Endothelial cell of umbilical vein (primary cell): Measurements from ENCODE around the gene CHRNA3.

Experiments used
- EZH2 ChIP-seq: IDR thresholded peaks from 2 replicates; pipeline ENCODE4 v1.6.1; 2012; ENCODE audit warnings: borderline replicate concordance, low read depth, mild to moderate bottlenecking, moderate library complexity, low read length, inconsistent platforms; ENCODE audit not compliant: severe bottlenecking
- FOS ChIP-seq: IDR thresholded peaks from 2 replicates; pipeline ENCODE4 v1.6.1; 2011; ENCODE audit warnings: mild to moderate bottlenecking, low read length, moderate library complexity, borderline replicate concordance; ENCODE audit not compliant: insufficient read depth
- GATA2 ChIP-seq: IDR thresholded peaks from 2 replicates; pipeline ENCODE4 v1.7.0; 2011; ENCODE audit warnings: low read depth, mild to moderate bottlenecking, moderate library complexity, mixed read lengths, low read length; ENCODE audit not compliant: insufficient read length, insufficient read depth
- POLR2A ChIP-seq: IDR thresholded peaks from 2 replicates; pipeline ENCODE4 v1.6.1; 2012; ENCODE audit warnings: low read depth, mild to moderate bottlenecking, control low read depth, low read length
- POLR2AphosphoS5 ChIP-seq: IDR thresholded peaks from 2 replicates; pipeline ENCODE4 v1.6.1; 2012; ENCODE audit warnings: low read depth, mild to moderate bottlenecking, control low read depth, low read length, moderate library complexity; ENCODE audit not compliant: insufficient read depth
- TF ChIP-seq, protein P1 (sequence below), 2 donors: IDR thresholded peaks; 1 replicate in 1 of 2; 2 replicates in 1 of 2; pipeline ENCODE4 v1.5.1; 2011; ENCODE audit warnings: low read length in 2 of 2, mild to moderate bottlenecking in 2 of 2, moderate library complexity in 2 of 2, control low read depth in 1 of 2, inconsistent platforms in 1 of 2, low read depth in 1 of 2; ENCODE audit not compliant: insufficient read depth in 1 of 2; ENCODE audit errors: extremely low read depth in 1 of 2

DNA sequence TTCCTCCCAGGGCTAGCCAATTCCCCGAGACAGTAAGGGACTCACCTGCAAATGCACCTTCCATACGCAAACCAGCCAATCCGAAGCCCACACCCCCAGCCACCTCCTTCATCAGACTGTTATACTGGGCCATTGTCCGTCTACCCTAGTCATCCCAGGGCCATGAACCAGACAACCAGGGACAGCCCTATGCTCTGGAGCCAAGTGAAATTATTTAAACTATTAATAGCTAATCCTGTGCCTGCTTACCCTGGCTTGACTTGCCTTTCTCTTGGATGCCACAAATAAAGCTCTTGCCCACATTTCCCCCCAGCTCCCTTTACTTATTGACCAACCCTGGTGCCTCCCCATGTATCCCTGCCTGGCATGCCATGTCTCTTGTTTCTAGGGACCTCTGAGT is 24.2 kb upstream of the CHRNA3 start:
- TF ChIP-seq, protein P1, sequence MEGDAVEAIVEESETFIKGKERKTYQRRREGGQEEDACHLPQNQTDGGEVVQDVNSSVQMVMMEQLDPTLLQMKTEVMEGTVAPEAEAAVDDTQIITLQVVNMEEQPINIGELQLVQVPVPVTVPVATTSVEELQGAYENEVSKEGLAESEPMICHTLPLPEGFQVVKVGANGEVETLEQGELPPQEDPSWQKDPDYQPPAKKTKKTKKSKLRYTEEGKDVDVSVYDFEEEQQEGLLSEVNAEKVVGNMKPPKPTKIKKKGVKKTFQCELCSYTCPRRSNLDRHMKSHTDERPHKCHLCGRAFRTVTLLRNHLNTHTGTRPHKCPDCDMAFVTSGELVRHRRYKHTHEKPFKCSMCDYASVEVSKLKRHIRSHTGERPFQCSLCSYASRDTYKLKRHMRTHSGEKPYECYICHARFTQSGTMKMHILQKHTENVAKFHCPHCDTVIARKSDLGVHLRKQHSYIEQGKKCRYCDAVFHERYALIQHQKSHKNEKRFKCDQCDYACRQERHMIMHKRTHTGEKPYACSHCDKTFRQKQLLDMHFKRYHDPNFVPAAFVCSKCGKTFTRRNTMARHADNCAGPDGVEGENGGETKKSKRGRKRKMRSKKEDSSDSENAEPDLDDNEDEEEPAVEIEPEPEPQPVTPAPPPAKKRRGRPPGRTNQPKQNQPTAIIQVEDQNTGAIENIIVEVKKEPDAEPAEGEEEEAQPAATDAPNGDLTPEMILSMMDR (IDR thresholded peaks at IDR 0.05; ENCODE audit: extremely low read depth in 1 of 2, insufficient read depth in 1 of 2, low read depth in 1 of 2, low read length in 2 of 2): no peak
- TF ChIP-seq POLR2AphosphoS5 (no peak), EZH2 (no peak), FOS (no peak), POLR2A (no peak), GATA2 (no peak)
